ENCODE data around the gene ABTB1. TPM values are rescaled to one million over a fixed set of nuclear protein-coding genes. Genes with fewer than 3 reads are reported as not detected.

ABTB1 gene
- total RNA-seq, result 3.3 and 4.7 TPM in 2 replicates

DNA sequence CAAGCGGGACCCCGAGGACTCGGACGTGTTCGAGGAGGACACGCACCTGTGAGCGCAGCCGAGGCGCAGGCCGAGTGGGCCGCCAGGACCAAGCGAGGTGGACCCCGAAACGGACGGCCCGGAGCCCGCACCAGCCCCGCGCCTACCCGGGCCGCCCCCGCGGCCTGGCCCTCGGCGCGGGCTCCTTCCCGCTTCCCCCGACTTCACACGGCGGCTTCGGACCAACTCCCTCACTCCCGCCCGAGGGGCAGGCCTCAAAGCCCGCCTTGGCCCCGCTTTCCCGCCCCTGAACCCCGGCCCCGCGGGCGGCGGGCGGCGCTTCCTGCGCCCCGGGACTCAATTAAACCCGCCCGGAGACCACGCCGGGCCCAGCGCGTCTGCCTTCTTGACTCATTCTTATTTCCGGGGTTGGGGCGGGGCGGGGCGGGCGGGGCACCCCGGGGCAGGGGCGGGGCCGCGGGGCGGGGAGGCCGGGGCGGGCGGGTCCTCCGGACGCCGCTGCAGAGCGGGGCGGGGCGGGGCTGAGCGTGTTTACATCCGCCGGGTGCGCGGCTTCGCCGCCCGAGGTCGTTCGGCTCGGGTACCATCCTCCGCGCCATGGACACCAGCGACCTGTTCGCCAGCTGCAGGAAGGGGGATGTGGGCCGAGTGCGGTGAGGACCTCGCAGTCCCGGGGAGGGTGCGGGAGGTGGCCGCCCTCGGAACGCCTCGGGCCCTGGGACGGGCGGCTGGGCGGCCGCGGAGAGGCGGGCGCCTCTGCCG, at the start of gene ABTB1:
TSS of gene ABTB1 (plus strand) at position 524 of the 762 bp plus-strand sequence. CDS start at position 598, 74 bp downstream.

DNA sequence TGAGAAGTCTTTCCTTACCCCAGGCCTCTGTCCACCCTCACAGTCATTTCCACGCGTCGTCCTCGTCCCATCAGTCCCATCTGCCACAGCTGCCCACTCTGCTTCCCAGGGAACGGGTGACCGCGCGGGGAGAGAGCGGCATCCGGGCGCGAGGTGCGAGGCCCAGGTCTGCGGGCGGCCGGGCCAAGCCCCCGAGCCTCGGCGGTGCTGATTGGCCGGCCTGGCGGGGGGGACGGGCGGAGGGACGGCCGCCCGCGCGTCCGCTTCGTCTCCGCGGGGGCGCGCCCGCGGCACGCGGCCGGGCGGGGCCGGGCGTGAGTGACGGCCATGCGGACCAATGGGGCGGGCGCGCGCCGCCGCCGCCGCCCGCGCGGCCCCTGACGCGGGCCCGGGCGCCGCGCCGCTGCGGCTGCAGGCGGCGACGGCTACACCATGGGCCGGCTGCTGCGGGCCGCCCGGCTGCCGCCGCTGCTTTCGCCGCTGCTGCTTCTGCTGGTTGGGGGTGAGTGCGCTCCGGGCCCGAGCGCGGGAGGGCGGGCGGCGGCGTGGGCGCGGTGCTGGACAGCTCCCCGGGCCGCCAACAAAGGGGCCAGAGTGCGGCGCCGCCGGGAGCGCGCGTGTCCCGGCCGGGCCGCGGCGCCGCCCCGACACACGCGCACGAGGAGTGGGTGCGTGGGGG, 43.8 kb upstream of the ABTB1 start, which contains the start of gene PODXL2:
TSS of gene PODXL2 (plus strand) at position 398 of the 679 bp plus-strand sequence. CDS start at position 433, 35 bp downstream.

Other genes starting within 250 kb of the ABTB1 start
- gene TPRA1, start 82.2 kb upstream of the ABTB1 start, total RNA-seq, result 31.0 and 34.6 TPM in 2 replicates
- gene MCM2, start 74.5 kb upstream of the ABTB1 start, total RNA-seq, result 37.6 and 66.0 TPM in 2 replicates
- 3.1 and 4.6 TPM in 2 replicates for gene PODXL2, start 43.8 kb upstream of the ABTB1 start, total RNA-seq
- 67.6 and 80.3 TPM in 2 replicates for gene MGLL, start 149.6 kb downstream of the ABTB1 start, total RNA-seq
- gene KBTBD12, start 242.3 kb downstream of the ABTB1 start, total RNA-seq, result not detected in 2 replicates

Measured in vein endothelial cell (primary cell).